ENCODE data around the gene KIF26A. TPM values are rescaled to one million over a fixed set of nuclear protein-coding genes. Genes with fewer than 3 reads are reported as not detected.

The KIF26A gene
- total RNA-seq, 1 donor from 2014 or later = 7.0 TPM

- DNase-seq (ENCODE audit: low spot score, unreplicated experiment) = no peak
- Mint-ChIP-seq H3K4me3 (ENCODE audit: low read depth) (no peak overlapping the region), H3K9me3 (ENCODE audit: low read depth) (no peaks in the 10 kb centered on the region), H3K27me3 (peaks cover 4% of the 10 kb centered on the region), H3K4me1 (ENCODE audit: low read depth) (no peaks in the 10 kb centered on the region), H3K36me3 (ENCODE audit: insufficient read depth) (no peaks in the 10 kb centered on the region), H3K27ac (no peak overlapping the region)
- no peak for TF ChIP-seq CTCF (IDR thresholded peaks at IDR 0.05; ENCODE audit: unreplicated experiment)
Measured at GRCh38 chr14:104102282-104102914, 36.0 kb upstream of the KIF26A start.

- no peak overlapping the region for H3K4me3 Mint-ChIP-seq (ENCODE audit: low read depth)
- no peak for DNase-seq (ENCODE audit: low spot score, unreplicated experiment)
- no peaks in the 10 kb centered on the region for H3K36me3 Mint-ChIP-seq (ENCODE audit: insufficient read depth)
- no peaks in the 10 kb centered on the region for H3K4me1 Mint-ChIP-seq (ENCODE audit: low read depth)
- TF ChIP-seq CTCF (IDR thresholded peaks at IDR 0.05; ENCODE audit: unreplicated experiment) = no peak
- H3K9me3 Mint-ChIP-seq (ENCODE audit: low read depth) = no peaks in the 10 kb centered on the region
- peaks cover 1% of the 10 kb centered on the region for H3K27me3 Mint-ChIP-seq
- H3K27ac Mint-ChIP-seq = no peak overlapping the region
Measured at GRCh38 chr14:104103061-104103445, 35.3 kb upstream of the KIF26A start.

GRCh38 chr14:104103446-104104075 is 34.8 kb upstream of the KIF26A start:
- Mint-ChIP-seq H3K4me1 (ENCODE audit: low read depth) (no peaks in the 10 kb centered on the region), H3K27ac (no peak overlapping the region), H3K27me3 (no peaks in the 10 kb centered on the region), H3K9me3 (ENCODE audit: low read depth) (no peaks in the 10 kb centered on the region), H3K4me3 (ENCODE audit: low read depth) (no peak overlapping the region), H3K36me3 (ENCODE audit: insufficient read depth) (no peaks in the 10 kb centered on the region)
- no peak for TF ChIP-seq CTCF (IDR thresholded peaks at IDR 0.05; ENCODE audit: unreplicated experiment)
- no peak for DNase-seq (ENCODE audit: low spot score, unreplicated experiment)

GRCh38 chr14:104104076-104104901 is 34.1 kb upstream of the KIF26A start:
- no peak for TF ChIP-seq CTCF (IDR thresholded peaks at IDR 0.05; ENCODE audit: unreplicated experiment)
- no peak for DNase-seq (ENCODE audit: low spot score, unreplicated experiment)
- Mint-ChIP-seq H3K4me3 (ENCODE audit: low read depth) (no peak overlapping the region), H3K27ac (no peak overlapping the region), H3K9me3 (ENCODE audit: low read depth) (no peaks in the 10 kb centered on the region), H3K36me3 (ENCODE audit: insufficient read depth) (no peaks in the 10 kb centered on the region), H3K27me3 (no peaks in the 10 kb centered on the region), H3K4me1 (ENCODE audit: low read depth) (no peaks in the 10 kb centered on the region)

GRCh38 chr14:104105071-104105821 is 33.1 kb upstream of the KIF26A start:
- Mint-ChIP-seq H3K36me3 (ENCODE audit: insufficient read depth) (no peaks in the 10 kb centered on the region), H3K27me3 (no peaks in the 10 kb centered on the region), H3K27ac (no peak overlapping the region), H3K9me3 (ENCODE audit: low read depth) (no peaks in the 10 kb centered on the region), H3K4me1 (ENCODE audit: low read depth) (no peaks in the 10 kb centered on the region), H3K4me3 (ENCODE audit: low read depth) (no peak overlapping the region)
- no peak for DNase-seq (ENCODE audit: low spot score, unreplicated experiment)
- no peak for TF ChIP-seq CTCF (IDR thresholded peaks at IDR 0.05; ENCODE audit: unreplicated experiment)

Measured in progenitor cell of endocrine pancreas (in vitro differentiated cells).